Endothelial cell of umbilical vein (primary cell): Measurements from ENCODE around the gene POU2F3. TPM values are rescaled to one million over a fixed set of nuclear protein-coding genes. Genes with fewer than 3 reads are reported as not detected.

Experiments used
- BruUV-seq: library from RNA; stranded (reverse); fragments of 400-500 nt; replicated peaks from 2 replicates; lab custom pipeline; 2021; lab: Mats Ljungman, UMichigan
- CTCF ChIA-PET: fragments of 300-600, 350-600 bp; sonication (Branson Sonifier 250); formaldehyde crosslinking; loops from one replicate; lab custom pipeline; 2021; ENCODE audit warnings: antibody characterized with exemption, inconsistent platforms; lab: Charles Lee
- POLR2A ChIA-PET: fragments of 300-600, 350-600 bp; sonication (Branson Sonifier 250); formaldehyde crosslinking; loops from one replicate; lab custom pipeline; 2021; ENCODE audit warnings: antibody characterized with exemption, inconsistent platforms; lab: Charles Lee
- DNase-seq: peaks from one replicate; pipeline ENCODE4 v3.0.0-alpha.2; 2011; ENCODE audit warnings: low read depth, low spot score
- FAIRE-seq: peaks from 2 replicates; lab custom pipeline; 2011; peaks lifted over from hg19 to GRCh38; lab: Jason Lieb, UNC
- H2AFZ ChIP-seq: 2 replicates; pipeline ENCODE4 v1.6.0; 2012; ENCODE audit warnings: low read depth, low read length, control low read depth, inconsistent platforms
- H3K27ac ChIP-seq: 2 replicates; pipeline ENCODE4 v1.5.1; 2011; ENCODE audit warnings: low read depth, mild to moderate bottlenecking, control low read depth, low read length, moderate library complexity; ENCODE audit not compliant: insufficient read depth
- H3K27me3 ChIP-seq, 2 experiments: 2 replicates each; pipeline versions ENCODE4 v1.6.0 to v1.6.1; 2011; ENCODE audit warnings: low read length in 2 of 2, mixed read lengths in 1 of 2; ENCODE audit not compliant: control insufficient read depth in 2 of 2, insufficient read depth in 2 of 2
- H3K36me3 ChIP-seq, 2 experiments: 2 replicates in 1 of 2; 3 replicates in 1 of 2; pipeline ENCODE4 v1.5.1; 2011; ENCODE audit warnings: low read length in 2 of 2, mild to moderate bottlenecking in 1 of 2, moderate library complexity in 1 of 2; ENCODE audit not compliant: control insufficient read depth in 2 of 2, insufficient read depth in 2 of 2; ENCODE audit errors: extremely low read depth in 1 of 2
- H3K4me1 ChIP-seq: 3 replicates; pipeline ENCODE4 v1.5.1; 2011; ENCODE audit warnings: mild to moderate bottlenecking, low read length; ENCODE audit not compliant: control insufficient read depth, insufficient read depth; ENCODE audit errors: extremely low read depth
- H3K4me2 ChIP-seq: 2 replicates; pipeline ENCODE4 v1.6.1; 2011; ENCODE audit warnings: low read length, control low read depth, mixed read lengths; ENCODE audit not compliant: insufficient read depth
- H3K4me3 ChIP-seq, 3 experiments: fragments of 200-600 bp in 1 of 3; sonication (generic), shearing (Covaris generic) in 1 of 3; replicated peaks in 1 of 3; 2 replicates each; pipeline ENCODE4 v1.5.1; 2011 to 2016; ENCODE audit warnings: control low read depth in 3 of 3, low read length in 3 of 3, mild to moderate bottlenecking in 2 of 3, inconsistent platforms in 1 of 3, low read depth in 1 of 3, moderate library complexity in 1 of 3; ENCODE audit not compliant: insufficient read depth in 1 of 3
- H3K79me2 ChIP-seq: 2 replicates; pipeline ENCODE4 v1.6.0; 2012; ENCODE audit warnings: low read length, inconsistent platforms; ENCODE audit not compliant: control insufficient read depth, insufficient read depth
- H3K9ac ChIP-seq: replicated peaks from 2 replicates; pipeline ENCODE3; 2011; ENCODE audit warnings: low read length, control low read depth; ENCODE audit not compliant: insufficient read depth; ENCODE audit errors: extremely low read depth
- H3K9me1 ChIP-seq: replicated peaks from 3 replicates; pipeline ENCODE4 v1.6.0; 2011; ENCODE audit warnings: mild to moderate bottlenecking, low read length; ENCODE audit not compliant: control insufficient read depth, insufficient read depth; ENCODE audit errors: extremely low read depth
- H3K9me3 ChIP-seq: replicated peaks from 2 replicates; pipeline ENCODE4 v1.5.1; 2012; ENCODE audit warnings: low read length, inconsistent platforms; ENCODE audit not compliant: control insufficient read depth, insufficient read depth
- H4K20me1 ChIP-seq: replicated peaks from 2 replicates; pipeline ENCODE3; 2011; ENCODE audit warnings: mild to moderate bottlenecking, low read length; ENCODE audit not compliant: control insufficient read depth, insufficient read depth; ENCODE audit errors: extremely low read depth
- CTCF ChIP-seq, 2 donors: IDR thresholded peaks; 1 replicate in 1 of 2; 2 replicates in 1 of 2; pipeline ENCODE4 v1.5.1; 2011; ENCODE audit warnings: low read length in 2 of 2, mild to moderate bottlenecking in 2 of 2, moderate library complexity in 2 of 2, control low read depth in 1 of 2, inconsistent platforms in 1 of 2, low read depth in 1 of 2; ENCODE audit not compliant: insufficient read depth in 1 of 2; ENCODE audit errors: extremely low read depth in 1 of 2
- EZH2 ChIP-seq: IDR thresholded peaks from 2 replicates; pipeline ENCODE4 v1.6.1; 2012; ENCODE audit warnings: borderline replicate concordance, low read depth, mild to moderate bottlenecking, moderate library complexity, low read length, inconsistent platforms; ENCODE audit not compliant: severe bottlenecking
- FOS ChIP-seq: IDR thresholded peaks from 2 replicates; pipeline ENCODE4 v1.6.1; 2011; ENCODE audit warnings: mild to moderate bottlenecking, low read length, moderate library complexity, borderline replicate concordance; ENCODE audit not compliant: insufficient read depth
- GATA2 ChIP-seq: IDR thresholded peaks from 2 replicates; pipeline ENCODE4 v1.7.0; 2011; ENCODE audit warnings: low read depth, mild to moderate bottlenecking, moderate library complexity, mixed read lengths, low read length; ENCODE audit not compliant: insufficient read length, insufficient read depth
- JUN ChIP-seq: IDR thresholded peaks from 2 replicates; pipeline ENCODE4 v1.6.1; 2011; ENCODE audit warnings: borderline replicate concordance, low read depth; ENCODE audit not compliant: insufficient read length, insufficient read depth
- MAX ChIP-seq: IDR thresholded peaks from 2 replicates; pipeline ENCODE4 v1.6.1; 2011; ENCODE audit not compliant: insufficient read depth, insufficient read length
- MYC ChIP-seq: IDR thresholded peaks from one replicate; pipeline ENCODE4 v1.6.1; 2011; ENCODE audit warnings: mild to moderate bottlenecking, low read depth, low read length
- POLR2A ChIP-seq: IDR thresholded peaks from 2 replicates; pipeline ENCODE4 v1.6.1; 2012; ENCODE audit warnings: low read depth, mild to moderate bottlenecking, control low read depth, low read length
- POLR2AphosphoS5 ChIP-seq: IDR thresholded peaks from 2 replicates; pipeline ENCODE4 v1.6.1; 2012; ENCODE audit warnings: low read depth, mild to moderate bottlenecking, control low read depth, low read length, moderate library complexity; ENCODE audit not compliant: insufficient read depth
- dilution Hi-C: fragments of 300-500 bp; cut with MboI; formaldehyde crosslinking; loops from one replicate; pipeline ENCODE4 v1.15.0; 2019; ENCODE audit warnings: low sequenced_read_pairs; ENCODE audit not compliant: extremely low pct_ligation_motif_present
- intact Hi-C: fragments of 100-400 bp; cut with micrococcal nuclease; formaldehyde crosslinking; loops from one replicate; pipeline ENCODE4 v1.10.0; 2022
- polyA plus RNA-seq, 4 experiments: library from polyadenylated mRNA; depleted of rRNA in 3 of 4; stranded (reverse) in 3 of 4; unstranded in 1 of 4; fragments of >200 nt; gene quantifications; 2 replicates each; pipeline versions ENCODE4 v1.2.1 to v1.2.3, GENCODE V29; 2011 to 2012; ENCODE audit warnings: missing spikeins in 1 of 4
- total RNA-seq: library from RNA; stranded (reverse); gene quantifications from 2 replicates; pipeline ENCODE4 v1.2.3, GENCODE V29; 2021

POU2F3 gene
- total and polyA plus RNA-seq, 2 donors (not counting 3 experiments of a cell fraction or from before 2014, with no cell fraction given) = 0.06 TPM; not detected in 1

- peaks cover 12% of the 10 kb centered on the region for H3K79me2 ChIP-seq
- H3K9me3 ChIP-seq = no peaks in the 10 kb centered on the region
- peaks cover 0 to 13% of the 10 kb centered on the region in 2 experiments for H3K36me3 ChIP-seq
- dilution Hi-C loops (no loop called here), intact Hi-C loops (no loop called here)
- no TSS peak for BruUV-seq
- H3K27me3 ChIP-seq = no peaks in the 10 kb centered on the region
- no peak overlapping the region for H2AFZ ChIP-seq
- POLR2A ChIA-PET = no interaction called here
- peak overlapping the region; percentile 15 for H3K4me2 ChIP-seq
- H3K4me1 ChIP-seq = peaks cover 36% of the 10 kb centered on the region
- peak overlapping the region; percentile 19 for H3K27ac ChIP-seq
- FAIRE-seq (peak; percentile 8), DNase-seq (no peak)
- TF ChIP-seq JUN (no peak), POLR2AphosphoS5 (no peak), GATA2 (no peak), MAX (no peak), EZH2 (no peak), FOS (no peak), MYC (no peak), POLR2A (no peak), CTCF (IDR thresholded peaks at IDR 0.05; ENCODE audit: extremely low read depth in 1 of 2, insufficient read depth in 1 of 2, low read depth in 1 of 2, low read length in 2 of 2) (no peak)
- H3K9me1 ChIP-seq = no peaks in the 10 kb centered on the region
- no peaks in the 10 kb centered on the region for H4K20me1 ChIP-seq
- no peak overlapping the region for H3K9ac ChIP-seq
- CTCF ChIA-PET = interaction anchor here (0.9 to 1.6 kb wide), 2 partner anchors 26 to 973 kb away, joined by 3 to 8 read pairs; no protein-coding TSS in a partner anchor
- H3K4me3 ChIP-seq = no peak overlapping the region
Observed at GRCh38 chr11:120329556-120329955, 89.6 kb downstream of the POU2F3 start.
